GM23248 (cell line): Measurements from ENCODE around the gene HSPBAP1.

Source experiments
- EZH2 ChIP-seq: fragments of 200-600 bp; sonication (generic); IDR thresholded peaks from 2 replicates; pipeline ENCODE4 v1.6.1; 2018; ENCODE audit warnings: antibody characterized with exemption, mild to moderate bottlenecking; ENCODE audit not compliant: insufficient read depth, poor library complexity, severe bottlenecking
- EZH2phosphoT487 ChIP-seq: fragments of 200-600 bp; sonication (generic); IDR thresholded peaks from 2 replicates; pipeline ENCODE4 v1.6.1; 2018; ENCODE audit warnings: antibody characterized with exemption, moderate library complexity, mild to moderate bottlenecking, low read depth; ENCODE audit not compliant: insufficient read depth

- TF ChIP-seq EZH2 (no peak), EZH2phosphoT487 (no peak)
These were observed 51.4 kb downstream of the HSPBAP1 start for GRCh38 chr3:122742234-122742633.
